NCI-H2171 treated with DMSO at 0.1 percent for 48 hours (cell line): Measurements from ENCODE around the gene NPY4R.
A peak's percentile ranks its signal among the peaks of the same experiment; 100 is the strongest.
"Not testable (repeated sequence)": the region's sequence is repeated elsewhere in the genome, so short reads cannot be mapped to it uniquely, and the experiment has no call there.

ENCODE experiments used
- DNase-seq: peaks from one replicate; lab custom pipeline; 2025; lab: John Stamatoyannopoulos, UW

Gene NPY4R

DNA sequence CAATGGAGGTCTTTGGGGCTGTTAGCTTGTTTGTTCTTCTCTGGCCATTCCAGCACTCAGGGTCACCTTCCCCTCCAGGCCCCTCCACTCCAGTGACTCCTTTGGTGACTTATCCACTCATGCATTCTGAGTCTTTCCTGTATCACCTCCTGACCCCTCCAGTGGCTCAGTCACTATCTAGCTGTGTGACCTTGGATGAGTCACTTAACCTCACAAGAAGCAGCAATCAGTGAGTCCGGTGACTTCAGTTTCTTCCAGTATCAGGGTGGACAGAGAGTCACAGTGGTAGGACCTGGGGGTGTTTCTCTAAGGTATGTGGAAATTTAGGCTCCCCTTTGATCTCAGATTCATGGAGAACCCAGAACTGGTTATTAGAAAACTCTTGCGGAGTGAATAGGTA is 9.8 kb downstream of the NPY4R start:
- not testable (repeated sequence) for DNase-seq

DNA sequence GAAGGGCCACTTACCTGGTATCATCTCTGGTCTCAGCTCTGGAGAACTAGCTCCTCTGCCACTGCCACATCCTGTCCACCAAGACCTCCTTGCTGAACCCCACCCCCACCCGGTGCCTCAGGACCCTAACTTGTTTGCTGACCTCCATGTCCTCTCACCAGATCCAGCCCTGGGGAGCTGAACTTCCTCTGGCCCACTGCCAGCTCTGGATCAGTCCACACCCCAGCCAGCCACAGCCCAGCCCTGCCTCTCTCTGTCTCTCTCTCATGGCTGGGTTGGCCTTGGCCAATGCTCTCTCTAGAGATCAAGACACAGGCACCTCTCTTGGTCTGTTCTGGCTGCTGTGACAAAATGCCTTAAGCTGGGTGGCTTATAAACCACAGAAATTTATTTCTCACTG is 14.4 kb downstream of the NPY4R start:
- not testable (repeated sequence) for DNase-seq

DNA sequence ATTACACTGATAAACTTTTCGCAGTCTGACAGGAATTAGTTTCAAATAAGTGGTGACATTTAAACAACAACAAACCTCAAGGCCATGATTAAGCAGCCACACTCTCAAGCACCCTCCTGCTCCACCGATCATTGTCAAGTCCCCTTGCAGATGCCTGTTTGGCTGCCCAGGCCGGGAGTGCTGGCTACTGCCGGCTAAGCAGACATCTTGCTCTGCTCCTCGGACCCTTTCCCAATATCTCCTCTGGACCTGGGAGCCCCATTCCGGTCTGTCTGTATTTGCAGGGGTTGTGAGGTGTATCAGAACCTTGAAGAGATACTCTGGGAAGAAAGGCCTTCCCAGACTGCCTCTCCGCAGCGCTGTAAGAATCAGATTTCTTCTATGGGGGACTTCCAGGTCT is 14.9 kb downstream of the NPY4R start:
- not testable (repeated sequence) for DNase-seq

DNA sequence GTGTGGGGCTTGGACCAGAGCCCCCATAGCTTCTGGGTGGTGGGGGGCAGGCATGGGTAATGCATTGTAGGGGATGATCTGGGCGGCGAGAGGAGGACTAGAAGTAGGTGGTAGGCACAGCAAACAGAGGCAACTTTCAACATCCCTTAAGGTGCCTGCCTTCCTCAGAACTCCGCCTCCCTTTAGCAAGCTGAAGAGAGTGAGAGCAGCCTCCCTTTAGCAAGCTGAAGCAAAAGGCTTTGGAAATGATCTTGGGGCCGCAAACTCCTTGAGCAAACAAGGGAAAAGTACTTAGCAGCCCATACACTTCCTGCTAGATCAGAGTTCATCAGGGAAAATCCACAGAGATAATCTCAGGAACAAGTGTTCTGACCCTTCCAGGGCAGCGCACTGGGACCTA is 18.3 kb downstream of the NPY4R start:
- DNase-seq, result not testable (repeated sequence)

DNA sequence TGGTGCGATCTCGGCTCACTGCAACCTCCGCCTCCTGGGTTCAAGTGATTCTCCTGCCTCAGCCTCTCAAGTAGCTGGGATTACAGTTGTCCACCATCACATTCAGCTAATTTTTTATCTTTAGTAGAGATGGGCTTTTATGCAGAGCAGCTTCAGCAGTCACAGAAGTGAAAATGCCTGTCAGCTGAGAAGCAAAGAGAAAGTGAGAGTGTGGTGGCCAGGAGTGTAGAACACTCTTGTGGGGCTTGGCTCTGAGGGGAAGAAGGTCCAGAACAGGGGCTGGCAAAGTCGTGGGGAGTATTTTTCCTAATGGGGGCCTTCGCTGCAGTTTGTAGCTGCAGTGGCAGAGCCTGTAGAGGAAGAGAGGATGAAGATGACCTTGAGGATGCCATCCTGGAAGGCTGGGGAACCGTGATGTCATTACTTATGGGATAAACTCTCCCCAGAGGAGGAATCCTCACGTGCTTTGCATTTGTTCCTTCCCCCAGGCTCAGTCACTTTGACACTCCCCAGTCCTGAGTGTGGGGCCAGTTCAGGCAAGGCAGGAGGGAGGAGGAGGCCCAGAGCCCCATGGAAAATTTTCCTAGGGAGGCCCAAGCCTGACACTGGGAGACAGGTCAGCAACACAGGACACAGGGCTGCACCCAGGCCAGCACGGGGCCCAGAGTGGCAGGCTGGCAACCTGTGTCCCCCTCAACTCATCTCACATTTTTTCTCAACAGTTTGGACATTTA is 20.2 kb downstream of the NPY4R start:
- DNase-seq, result not testable (repeated sequence)

DNA sequence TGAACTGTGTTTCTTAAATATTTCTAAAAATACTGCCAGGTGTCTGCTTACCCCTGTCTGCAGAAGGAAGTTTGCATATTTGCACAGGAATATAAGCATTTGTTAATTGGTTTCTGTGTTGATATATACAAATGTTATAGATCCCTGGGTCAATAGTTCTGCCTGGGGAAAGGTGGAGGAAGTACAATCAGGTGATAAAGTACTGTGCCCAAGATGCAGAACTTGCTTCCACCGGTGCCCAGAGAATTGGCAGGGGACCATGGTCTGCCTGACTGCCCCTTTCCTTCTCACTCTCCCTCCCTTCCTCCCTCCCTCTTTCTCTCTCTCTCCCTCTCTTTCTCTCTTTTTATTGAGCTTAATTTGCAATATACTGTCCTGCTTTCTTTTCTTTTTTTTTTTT is 22.3 kb downstream of the NPY4R start:
- not testable (repeated sequence) for DNase-seq

DNA sequence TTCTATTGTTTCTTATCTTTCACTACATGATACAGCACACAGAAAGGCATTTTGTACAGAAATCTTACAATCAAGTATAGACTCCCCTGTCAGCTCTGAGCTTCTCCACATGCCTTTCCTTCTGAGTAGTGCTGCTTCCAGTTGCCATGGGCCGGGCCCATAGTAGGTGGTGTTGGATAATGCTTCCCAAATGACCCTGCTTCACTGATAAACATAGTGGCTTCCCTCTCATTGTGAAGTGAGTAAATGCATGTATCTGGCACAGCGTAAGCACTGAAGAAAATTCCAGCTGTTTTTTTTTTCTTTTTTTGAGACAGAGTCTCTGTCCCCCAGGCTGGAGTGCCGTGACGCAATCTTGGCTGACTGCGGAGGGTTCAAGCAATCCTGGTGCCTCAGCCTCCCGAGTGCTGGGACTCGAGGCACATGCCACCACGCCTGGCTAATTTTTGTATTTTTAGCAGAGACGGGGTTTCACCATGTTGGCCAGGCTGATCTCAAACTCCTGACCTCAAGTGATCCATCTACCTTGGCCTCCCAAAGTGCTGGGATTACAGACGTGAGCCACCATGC is 23.0 kb downstream of the NPY4R start:
- not testable (repeated sequence) for DNase-seq

DNA sequence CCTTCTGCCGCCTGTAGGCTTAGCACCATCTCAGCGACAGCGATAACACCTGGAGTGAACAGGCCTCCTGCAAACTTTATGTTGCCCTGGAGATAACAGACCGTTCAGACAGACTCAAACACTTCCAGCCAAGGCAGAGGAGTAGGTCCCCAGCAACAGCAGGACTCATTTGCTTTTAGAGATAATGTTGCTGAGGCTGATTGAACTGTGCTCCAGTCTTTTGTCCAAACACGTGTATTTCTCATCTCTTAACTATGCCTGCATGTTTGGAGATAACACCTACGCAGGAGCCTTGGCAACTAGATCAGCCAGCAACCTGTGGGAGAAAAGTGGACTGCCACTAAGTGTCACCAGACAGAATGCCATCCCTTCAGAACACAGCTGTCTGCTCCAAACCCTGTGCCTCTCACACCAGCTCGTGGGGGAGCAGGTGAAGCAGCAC is 23.9 kb downstream of the NPY4R start:
- DNase-seq, result peak; percentile 57

DNA sequence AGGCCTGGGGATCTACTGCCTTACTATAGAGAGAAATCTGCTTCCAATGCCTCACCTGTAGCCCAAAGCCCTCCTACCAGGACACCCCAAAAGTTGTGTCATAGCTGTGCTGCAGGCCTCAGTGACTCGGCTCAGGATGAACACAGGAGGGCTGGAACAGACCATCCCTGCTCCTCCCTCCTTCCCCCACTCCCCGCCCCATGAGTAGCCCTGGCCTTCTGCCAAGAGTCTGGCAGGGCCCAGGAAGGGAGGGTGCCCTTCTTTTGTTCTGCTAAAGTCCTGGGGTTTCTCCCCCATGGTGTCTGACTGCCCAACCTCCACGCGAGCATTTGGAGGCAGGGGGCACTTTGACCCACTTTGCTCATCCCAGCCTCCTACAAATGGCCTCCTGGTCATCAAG is 24.8 kb downstream of the NPY4R start:
- DNase-seq, result not testable (repeated sequence)

DNA sequence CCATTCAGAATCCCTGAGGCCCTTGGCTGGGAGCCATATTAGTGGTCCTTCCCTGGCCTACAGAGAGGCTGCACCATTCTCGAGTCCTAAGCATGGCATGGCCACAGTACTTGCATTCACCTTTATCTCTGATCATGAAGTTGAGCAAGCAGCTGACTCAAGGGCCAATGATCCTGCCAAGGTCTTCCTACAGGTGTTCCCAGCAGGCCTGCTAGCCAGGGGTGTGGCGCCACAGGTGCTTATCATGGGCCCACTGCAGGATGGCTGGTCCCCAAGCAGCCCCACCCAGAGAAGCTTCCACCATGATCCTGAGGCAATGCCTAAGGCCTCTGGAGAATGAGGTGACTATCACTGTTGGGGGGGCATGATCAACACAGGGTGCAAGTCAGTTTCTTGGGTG is 42.2 kb downstream of the NPY4R start:
- DNase-seq, result not testable (repeated sequence)

DNA sequence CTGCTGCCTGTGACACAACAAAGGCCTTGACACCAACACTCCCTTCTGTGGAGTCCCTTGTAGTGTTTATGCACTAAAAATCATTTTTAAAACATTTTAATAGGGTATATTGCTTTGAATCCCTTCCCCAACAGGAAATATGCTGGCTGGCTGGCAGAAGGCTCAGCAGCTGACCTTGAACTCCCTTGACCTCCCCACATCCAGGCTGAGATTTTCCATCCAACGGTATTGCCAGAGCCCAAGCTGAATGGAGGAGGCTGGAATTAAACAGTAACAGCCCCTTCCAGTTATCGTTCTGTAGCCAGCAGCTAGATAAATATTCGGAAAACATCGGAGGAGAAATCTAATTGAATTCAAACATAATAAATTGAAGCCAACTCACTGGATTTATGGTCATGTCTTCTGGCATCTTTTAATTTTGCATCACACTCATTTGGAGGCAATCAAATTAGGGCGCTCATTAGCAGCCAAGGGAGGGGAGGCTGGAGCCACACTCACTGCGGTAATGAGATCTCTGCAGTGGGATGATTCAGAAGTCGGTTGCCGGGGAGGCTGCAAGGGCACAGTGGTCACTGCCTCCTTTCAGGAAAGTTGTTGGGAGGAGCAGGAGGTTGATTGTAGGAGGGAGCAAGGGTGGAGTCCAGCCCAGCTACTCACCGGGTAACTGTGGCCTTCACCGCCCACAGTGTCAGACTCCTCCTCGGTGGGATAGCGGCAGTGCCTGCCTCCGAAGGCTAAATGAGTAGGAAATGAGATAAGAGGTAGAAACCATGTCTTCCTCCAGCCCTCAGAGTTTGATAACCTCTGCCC is 46.0 kb downstream of the NPY4R start:
- DNase-seq, result not testable (repeated sequence)

DNA sequence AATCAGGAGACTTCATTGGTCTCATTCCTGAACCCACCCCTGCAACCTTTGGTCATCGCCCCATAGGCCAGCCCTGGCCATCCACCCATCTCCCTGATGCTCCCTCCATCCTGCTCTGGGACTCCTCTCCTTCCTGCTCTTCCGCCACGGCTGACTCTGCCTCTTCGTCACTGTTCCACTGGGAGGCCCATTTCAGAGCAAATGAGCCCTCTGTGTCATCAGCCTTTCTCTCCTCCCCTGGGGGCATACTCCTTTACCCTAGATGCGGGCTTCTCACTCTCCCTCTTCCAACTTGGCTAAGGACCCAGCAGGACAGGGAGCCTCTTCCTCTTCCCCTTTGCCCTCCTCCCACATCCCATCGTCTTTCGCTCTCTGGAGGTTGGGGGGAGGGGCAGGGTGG is 47.5 kb downstream of the NPY4R start:
- not testable (repeated sequence) for DNase-seq

DNA sequence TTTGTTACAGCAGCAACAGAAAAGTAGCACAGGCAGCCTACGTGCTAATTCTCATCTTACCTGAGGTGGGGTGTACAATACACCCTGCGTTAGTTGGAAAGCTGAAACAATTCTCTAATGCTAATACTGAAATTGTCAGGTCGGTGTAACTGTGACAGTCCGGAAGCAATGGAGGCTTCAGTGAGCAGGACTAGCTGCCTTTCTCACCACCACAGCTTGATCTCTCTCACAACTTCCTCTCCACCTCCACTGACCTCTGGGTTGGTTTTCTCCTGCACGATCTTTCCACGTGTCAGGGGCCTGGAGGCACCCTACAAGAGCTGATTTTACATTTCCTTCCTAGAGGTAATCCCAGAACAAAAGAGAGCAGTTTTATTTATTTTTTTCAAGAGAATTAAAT is 50.5 kb downstream of the NPY4R start:
- not testable (repeated sequence) for DNase-seq

DNA sequence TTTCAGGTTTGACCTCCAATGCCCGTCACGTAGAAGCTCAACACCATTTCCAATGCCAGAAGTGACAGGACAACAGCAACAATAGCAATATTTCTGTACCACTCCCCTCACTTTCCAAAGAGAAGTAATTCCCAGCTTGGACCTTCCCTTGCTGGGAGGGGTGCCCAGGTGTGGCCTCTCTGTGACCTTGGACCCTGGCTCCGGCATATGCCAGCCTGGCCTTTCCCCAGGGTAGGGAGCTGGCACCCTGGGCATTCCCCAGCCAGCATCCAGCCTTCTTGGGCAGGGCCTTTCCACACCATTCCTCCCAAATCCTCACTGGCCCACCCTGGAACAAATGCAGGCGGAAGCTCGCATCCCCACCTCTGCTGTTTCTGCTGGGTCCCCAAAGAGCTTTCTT is 53.1 kb downstream of the NPY4R start:
- DNase-seq, result not testable (repeated sequence)

DNA sequence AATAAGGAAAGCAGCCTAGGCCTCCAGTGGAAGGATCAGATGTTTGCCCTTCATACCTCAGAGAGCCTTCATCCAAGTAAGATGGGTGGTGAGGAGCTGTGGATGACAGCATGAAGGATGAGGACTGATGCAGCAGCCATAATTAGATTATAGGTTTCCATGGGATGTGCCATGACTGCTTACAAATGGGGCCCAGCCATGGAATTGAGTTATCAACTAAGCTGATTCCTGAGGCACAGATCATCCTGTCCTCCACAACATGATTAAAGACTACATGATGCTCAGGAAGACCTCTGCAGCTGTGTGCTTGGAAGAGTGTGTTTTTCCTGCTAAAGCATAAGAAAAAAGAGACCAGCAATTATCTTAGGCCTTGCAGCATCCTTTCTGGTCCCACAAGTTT is 54.6 kb downstream of the NPY4R start:
- not testable (repeated sequence) for DNase-seq
